ENCODE measurements around the gene RCAN2.

- no peak for TF ChIP-seq CTCF (IDR thresholded peaks at IDR 0.05)
- no peak for TF ChIP-seq SIN3A (IDR thresholded peaks at IDR 0.05; ENCODE audit: borderline replicate concordance, insufficient read depth, low read depth, low read length)
- no peak for TF ChIP-seq POLR2AphosphoS5 (IDR thresholded peaks at IDR 0.05; ENCODE audit: low read depth, low read length)
- TF ChIP-seq TCF7L2 (IDR thresholded peaks at IDR 0.05; ENCODE audit: low read depth, low read length): no peak
These were observed 22.3 kb upstream of the RCAN2 start for GRCh38 chr6:46513533-46513932.
